ENCODE measurements around the gene CELSR3.

- TF ChIP-seq CTCF (IDR thresholded peaks at IDR 0.05) = no peak
- TF ChIP-seq REST (IDR thresholded peaks at IDR 0.05; ENCODE audit: insufficient read depth in 1 of 2, low read depth in 2 of 2, low read length in 1 of 2) = no peak
- TF ChIP-seq POLR2AphosphoS5 (IDR thresholded peaks at IDR 0.05; ENCODE audit: low read depth, low read length) = no peak
- TF ChIP-seq SIN3A (IDR thresholded peaks at IDR 0.05; ENCODE audit: borderline replicate concordance, insufficient read depth, low read depth, low read length) = no peak
- no peak for TF ChIP-seq TCF7L2 (IDR thresholded peaks at IDR 0.05; ENCODE audit: low read depth, low read length)
Observed at GRCh38 chr3:48688737-48689075, 26.0 kb upstream of the CELSR3 start.
